Neural cell (in vitro differentiated cells): ENCODE measurements around the gene IL31.

Source experiments
- CTCF ChIP-seq: fragments of 450-650 bp; IDR thresholded peaks from 2 replicates; pipeline ENCODE4 v1.5.1; 2014; ENCODE audit warnings: antibody characterized with exemption, mild to moderate bottlenecking, moderate library complexity; ENCODE audit not compliant: poor library complexity, severe bottlenecking
- EP300 ChIP-seq: fragments of 450-650 bp; conservative IDR thresholded peaks from 2 replicates; pipeline ENCODE4 v1.6.1; 2014; ENCODE audit warnings: antibody characterized with exemption, mild to moderate bottlenecking, moderate library complexity; ENCODE audit not compliant: poor library complexity, severe bottlenecking
- EZH2 ChIP-seq: fragments of 200-600, 300-800 bp; shearing (Covaris generic), sonication (generic); IDR thresholded peaks from 2 replicates; pipeline ENCODE4 v1.6.1; 2014; ENCODE audit warnings: antibody characterized with exemption, low read length, borderline replicate concordance, mild to moderate bottlenecking; ENCODE audit not compliant: insufficient read depth, poor library complexity, severe bottlenecking
- MXI1 ChIP-seq: fragments of 450-650 bp; conservative IDR thresholded peaks from 2 replicates; pipeline ENCODE4 v1.6.1; 2014; ENCODE audit warnings: antibody characterized with exemption, mild to moderate bottlenecking; ENCODE audit not compliant: poor library complexity, severe bottlenecking
- POLR2AphosphoS5 ChIP-seq: IDR thresholded peaks from 2 replicates; pipeline ENCODE4 v1.6.1; 2012
- RAD21 ChIP-seq: fragments of 450-650 bp; conservative IDR thresholded peaks from 2 replicates; pipeline ENCODE4 v1.6.1; 2014; ENCODE audit warnings: antibody characterized with exemption, mild to moderate bottlenecking, moderate library complexity
- REST ChIP-seq: IDR thresholded peaks from 2 replicates; pipeline ENCODE4 v1.6.1; 2012; ENCODE audit warnings: borderline replicate concordance
- SMC3 ChIP-seq: fragments of 450-650 bp; conservative IDR thresholded peaks from 2 replicates; pipeline ENCODE4 v1.6.1; 2014; ENCODE audit warnings: antibody characterized with exemption, mild to moderate bottlenecking, moderate library complexity; ENCODE audit not compliant: poor library complexity
- TAF1 ChIP-seq: IDR thresholded peaks from 2 replicates; pipeline ENCODE4 v1.6.1; 2012; ENCODE audit warnings: low read depth

GRCh38 chr12:122206976-122207375, 33.0 kb upstream of the IL31 start:
- TF ChIP-seq REST (no peak), CTCF (no peak), RAD21 (no peak), POLR2AphosphoS5 (no peak), SMC3 (no peak), MXI1 (no peak), TAF1 (no peak), EP300 (no peak), EZH2 (no peak)
